Lung (tissue), 16 donors: ENCODE measurements around the gene OTOP3. TPM values are rescaled to one million over a fixed set of nuclear protein-coding genes. Genes with fewer than 3 reads are reported as not detected.

ENCODE experiments used
- ATAC-seq: fragments of 200-7000 bp; cut with Tn5 transposase; one replicate; pipeline ENCODE4 v1.9.1; 2020; ENCODE audit warnings: moderate number of reproducible peaks; ENCODE audit not compliant: insufficient read depth, low FRiP score
- DNase-seq, 3 donors: peaks; one replicate each; pipeline ENCODE4 v3.0.0-alpha.2; 2013 to 2017
- H3K27ac ChIP-seq, 2 donors: one replicate each; pipeline ENCODE4 v1.5.1; 2013; ENCODE audit warnings: mild to moderate bottlenecking in 2 of 2, moderate library complexity in 2 of 2, control low read depth in 1 of 2, inconsistent platforms in 1 of 2, low read depth in 1 of 2, low read length in 1 of 2
- H3K27me3 ChIP-seq, 3 donors: one replicate each; pipeline ENCODE4 v1.5.1; 2013; ENCODE audit warnings: low read length in 2 of 3; ENCODE audit not compliant: control insufficient read depth in 3 of 3, insufficient read depth in 3 of 3
- H3K36me3 ChIP-seq, 4 donors: one replicate each; pipeline ENCODE4 v1.5.1; 2013; ENCODE audit warnings: low read length in 4 of 4, mild to moderate bottlenecking in 1 of 4, moderate library complexity in 1 of 4; ENCODE audit not compliant: control insufficient read depth in 4 of 4, insufficient read depth in 4 of 4
- H3K4me1 ChIP-seq, 5 donors: one replicate each; pipeline ENCODE4 v1.5.1; 2013; ENCODE audit warnings: low read length in 5 of 5, mild to moderate bottlenecking in 2 of 5, moderate library complexity in 1 of 5; ENCODE audit not compliant: control insufficient read depth in 5 of 5, insufficient read depth in 5 of 5
- H3K4me3 ChIP-seq: one replicate; pipeline ENCODE4 v1.5.1; 2013; ENCODE audit warnings: mild to moderate bottlenecking, control low read depth, moderate library complexity
- H3K9ac ChIP-seq, 2 donors: one replicate each; pipeline ENCODE4 v1.5.1; 2013; ENCODE audit warnings: low read length in 2 of 2, control low read depth in 1 of 2; ENCODE audit not compliant: insufficient read depth in 1 of 2
- H3K9me3 ChIP-seq, 4 donors: one replicate each; pipeline ENCODE4 v1.5.1; 2013; ENCODE audit warnings: low read length in 3 of 4, mild to moderate bottlenecking in 1 of 4, moderate library complexity in 1 of 4; ENCODE audit not compliant: control insufficient read depth in 4 of 4, insufficient read depth in 3 of 4
- CTCF ChIP-seq: IDR thresholded peaks from 2 replicates; pipeline ENCODE4 v1.5.1; 2012; ENCODE audit warnings: mild to moderate bottlenecking; ENCODE audit errors: control extremely low read depth, extremely low read depth
- WGBS, 2 donors: extraction: QIAGEN DNeasy Blood & Tissue Kit; methylation state at CpG; one replicate each; pipeline ENCODE4 v1.1.7; 2013; 5-methylcytosine and 5-hydroxymethylcytosine counted together
- long read RNA-seq, 5 donors: transcript quantifications; one replicate each; lab custom pipeline, GENCODE V29; 2026
- polyA plus RNA-seq, 2 donors: library from polyadenylated mRNA; stranded (reverse); fragments of 200-250 nt; gene quantifications; one replicate each; pipeline ENCODE4 v1.2.1, GENCODE V29; 2013
- total RNA-seq, 2 donors: library from RNA; depleted of rRNA in 1 of 2; stranded (reverse); fragments of >200 nt in 1 of 2; gene quantifications; one replicate each; pipeline ENCODE4 v1.2.1, GENCODE V29; 2014 to 2021
- donor health status: control.
- donor health status: control.
- donor health status: Bipolar disorder and iron deficiency.
- donor health status: healthy.
- donor health status: DM: yes; HTN: yes; CAD: no.

OTOP3 gene
- total RNA-seq (not detected), polyA plus RNA-seq (not detected)
- long read RNA-seq, donor 1 = 0 reads
- long read RNA-seq, donor 2 = 0 reads
- long read RNA-seq, donor 3 = 0 reads
- long read RNA-seq, donor 4 = 0 reads
- long read RNA-seq, donor 5 = 0 reads

- Histone ChIP-seq H3K27me3 (peaks cover 0 to 78% (median 27%) of the 10 kb centered on the region in 3 donors), H3K4me3 (no peak within 1 kb of the TSS)
These were observed at the start of gene OTOP3 for GRCh38 chr17:74935585-74936469. TSS of gene OTOP3 (plus strand) at chr17:74935898. CDS start at chr17:74935922, 24 bp downstream.

GRCh38 chr17:74888469-74888868, 47.2 kb upstream of the OTOP3 start:
- Histone ChIP-seq H3K4me1 (peaks cover 0 to 11% (median 0%) of the 10 kb centered on the region in 5 donors), H3K36me3 (no peaks in the 10 kb centered on the region), H3K27me3 (peaks cover 9 to 33% (median 19%) of the 10 kb centered on the region in 3 donors), H3K27ac (no peak overlapping the region), H3K9me3 (no peaks in the 10 kb centered on the region), H3K4me3 (no peak overlapping the region), H3K9ac (no peak overlapping the region)
- TF ChIP-seq CTCF = no peak
- WGBS, 2 donors = 61 to 66% methylated on average over 13 of the region's 13 CpGs
- DNase-seq (no peak), ATAC-seq (no peak)

More at GRCh38 chr17:74935585-74936469, at the start of gene OTOP3:
- H3K4me1 ChIP-seq = peaks cover 0 to 3% (median 0%) of the 10 kb centered on the region in 5 donors
- WGBS, 2 donors = 5 to 7% methylated on average over 71 to 78 of the region's 78 CpGs
- DNase-seq (no peak), ATAC-seq (no peak)
- no peak within 1 kb of the TSS for H3K9ac ChIP-seq
- H3K9me3 ChIP-seq = peaks cover 0 to 3% (median 0%) of the 10 kb centered on the region in 4 donors
- TF ChIP-seq CTCF = no peak
- H3K27ac ChIP-seq = no peak within 1 kb of the TSS
- no peaks in the 10 kb centered on the region for H3K36me3 ChIP-seq

- H3K4me3 ChIP-seq = no peak overlapping the region
- 91 to 97% methylated on average over 7 of the region's 7 CpGs for WGBS, 2 donors
- H3K9ac ChIP-seq = no peak overlapping the region
- ATAC-seq (no peak), DNase-seq (no peak)
- no peaks in the 10 kb centered on the region for H3K9me3 ChIP-seq
- no peak overlapping the region for H3K27ac ChIP-seq
- H3K27me3 ChIP-seq = peaks cover 9 to 49% (median 36%) of the 10 kb centered on the region in 3 donors
- no peak for TF ChIP-seq CTCF
- H3K4me1 ChIP-seq = peaks cover 0 to 11% (median 0%) of the 10 kb centered on the region in 5 donors
- H3K36me3 ChIP-seq = no peaks in the 10 kb centered on the region
These were observed 45.1 kb upstream of the OTOP3 start for GRCh38 chr17:74890554-74890953.
